ENCODE measurements around the gene SYT17.

GRCh38 chr16:19173649-19174383, 5.8 kb downstream of the SYT17 start:
- TF ChIP-seq, protein P1, sequence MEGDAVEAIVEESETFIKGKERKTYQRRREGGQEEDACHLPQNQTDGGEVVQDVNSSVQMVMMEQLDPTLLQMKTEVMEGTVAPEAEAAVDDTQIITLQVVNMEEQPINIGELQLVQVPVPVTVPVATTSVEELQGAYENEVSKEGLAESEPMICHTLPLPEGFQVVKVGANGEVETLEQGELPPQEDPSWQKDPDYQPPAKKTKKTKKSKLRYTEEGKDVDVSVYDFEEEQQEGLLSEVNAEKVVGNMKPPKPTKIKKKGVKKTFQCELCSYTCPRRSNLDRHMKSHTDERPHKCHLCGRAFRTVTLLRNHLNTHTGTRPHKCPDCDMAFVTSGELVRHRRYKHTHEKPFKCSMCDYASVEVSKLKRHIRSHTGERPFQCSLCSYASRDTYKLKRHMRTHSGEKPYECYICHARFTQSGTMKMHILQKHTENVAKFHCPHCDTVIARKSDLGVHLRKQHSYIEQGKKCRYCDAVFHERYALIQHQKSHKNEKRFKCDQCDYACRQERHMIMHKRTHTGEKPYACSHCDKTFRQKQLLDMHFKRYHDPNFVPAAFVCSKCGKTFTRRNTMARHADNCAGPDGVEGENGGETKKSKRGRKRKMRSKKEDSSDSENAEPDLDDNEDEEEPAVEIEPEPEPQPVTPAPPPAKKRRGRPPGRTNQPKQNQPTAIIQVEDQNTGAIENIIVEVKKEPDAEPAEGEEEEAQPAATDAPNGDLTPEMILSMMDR (conservative IDR thresholded peaks at IDR 0.05; ENCODE audit: low read length), result no peak
- TF ChIP-seq EZH2phosphoT487 (IDR thresholded peaks at IDR 0.05; ENCODE audit: borderline replicate concordance), result no peak

Measured in Loucy (cell line).